Measurements from ENCODE around the gene KIAA0825.

GRCh38 chr5:94480486-94480885 lies 137.9 kb downstream of the KIAA0825 start:
- TF ChIP-seq LEF1 (IDR thresholded peaks at IDR 0.05; ENCODE audit: borderline replicate concordance) (no peak), SUZ12 (IDR thresholded peaks at IDR 0.05) (no peak), FOXK2 (IDR thresholded peaks at IDR 0.05) (no peak), ZNF384 (IDR thresholded peaks at IDR 0.05) (no peak), NFRKB (IDR thresholded peaks at IDR 0.05) (no peak), L3MBTL2 (conservative IDR thresholded peaks at IDR 0.05) (no peak), SP1 (IDR thresholded peaks at IDR 0.05) (no peak), FOXA1 (IDR thresholded peaks at IDR 0.05) (no peak), PKNOX1 (IDR thresholded peaks at IDR 0.05) (no peak), FOXM1 (IDR thresholded peaks at IDR 0.05; ENCODE audit: borderline replicate concordance) (no peak)
